ENCODE results near the gene MRPL12. TPM values are rescaled to one million over a fixed set of nuclear protein-coding genes. Genes with fewer than 3 reads are reported as not detected.
A peak's percentile ranks its signal among the peaks of the same experiment; 100 is the strongest.
"Not testable (repeated sequence)": the region's sequence is repeated elsewhere in the genome, so short reads cannot be mapped to it uniquely, and the experiment has no call there.

Gene MRPL12
- total RNA-seq, 1 donor from 2014 or later, result 54.1 TPM

- Mint-ChIP-seq H3K4me3 (no peak overlapping the region), H3K4me1 (no peaks in the 10 kb centered on the region)
- TF ChIP-seq CTCF (IDR thresholded peaks at IDR 0.05; ENCODE audit: unreplicated experiment), result no peak
Measured at GRCh38 chr17:81738801-81739393, 35.7 kb downstream of the MRPL12 start.

DNA sequence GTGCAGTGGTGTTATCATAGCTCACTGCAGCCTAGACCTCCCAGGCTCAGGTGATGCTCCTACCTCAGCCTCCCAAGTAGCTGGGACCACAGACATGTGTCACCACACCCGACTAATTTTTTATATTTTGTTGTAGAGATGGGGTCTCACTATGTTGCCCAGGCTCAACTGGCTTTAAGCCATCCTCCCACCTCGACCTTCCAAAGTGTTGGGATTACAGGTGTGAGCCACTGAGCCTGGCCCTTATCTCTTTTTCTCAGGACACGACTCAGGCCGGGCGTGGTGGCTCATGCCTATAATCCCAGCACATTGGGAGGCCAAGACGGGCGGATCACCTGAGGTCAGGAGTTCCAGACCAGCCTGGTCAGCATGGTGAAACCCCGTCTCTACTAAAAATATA is 36.4 kb downstream of the MRPL12 start:
- peaks cover 11% of the 10 kb centered on the region for H3K27me3 Mint-ChIP-seq (ENCODE audit: low read depth)
- not testable (repeated sequence) for H3K4me1 Mint-ChIP-seq; H3K9me3 Mint-ChIP-seq; H3K4me3 Mint-ChIP-seq; H3K36me3 Mint-ChIP-seq; DNase-seq (ENCODE audit: low spot score in 2 of 2, unreplicated experiment in 2 of 2)
- H3K27ac Mint-ChIP-seq, result peak overlapping the region; percentile 43

More at GRCh38 chr17:81738801-81739393, 35.7 kb downstream of the MRPL12 start:
- no peak overlapping the region for H3K27ac Mint-ChIP-seq
- H3K9me3 Mint-ChIP-seq, result no peaks in the 10 kb centered on the region
- no peaks in the 10 kb centered on the region for H3K36me3 Mint-ChIP-seq
- peaks cover 12% of the 10 kb centered on the region for H3K27me3 Mint-ChIP-seq (ENCODE audit: low read depth)
- no peak for DNase-seq (ENCODE audit: low spot score in 2 of 2, unreplicated experiment in 2 of 2)

DNA sequence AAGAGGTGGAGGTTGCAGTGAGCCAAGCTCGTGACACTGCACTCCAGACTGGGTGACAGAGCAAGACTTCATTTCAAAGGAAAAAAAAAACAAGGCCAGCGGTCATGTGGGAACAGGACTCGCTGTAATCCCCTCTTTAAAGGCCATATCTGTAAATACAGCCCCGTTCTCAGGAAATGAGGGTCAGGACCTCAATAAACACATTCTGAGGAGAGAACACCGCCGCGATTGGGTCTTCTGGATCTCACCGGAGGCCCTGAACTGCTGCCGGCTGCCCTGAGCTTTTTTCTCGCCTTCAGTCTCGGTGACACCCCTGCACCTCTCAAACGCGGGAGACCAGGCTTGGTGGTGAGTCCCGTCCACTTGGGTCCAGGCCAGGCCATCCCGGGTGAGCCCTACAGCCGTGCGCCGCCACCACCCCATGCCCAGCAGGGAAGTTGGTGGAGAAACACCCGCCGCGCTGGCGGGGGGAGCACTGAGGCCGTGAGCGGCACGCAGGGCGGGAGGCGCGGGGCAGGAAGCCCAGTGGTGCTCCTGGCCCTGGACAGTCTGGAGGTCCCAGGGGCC is 37.3 kb downstream of the MRPL12 start:
- H3K4me1 Mint-ChIP-seq, result no peaks in the 10 kb centered on the region
- H3K4me3 Mint-ChIP-seq, result no peak overlapping the region
- no peak overlapping the region for H3K27ac Mint-ChIP-seq
- DNase-seq (ENCODE audit: low spot score in 2 of 2, unreplicated experiment in 2 of 2), result no peak
- no peak for TF ChIP-seq CTCF (IDR thresholded peaks at IDR 0.05; ENCODE audit: unreplicated experiment)
- H3K9me3 Mint-ChIP-seq, result no peaks in the 10 kb centered on the region
- no peaks in the 10 kb centered on the region for H3K36me3 Mint-ChIP-seq
- peaks cover 10% of the 10 kb centered on the region for H3K27me3 Mint-ChIP-seq (ENCODE audit: low read depth)

GRCh38 chr17:81741049-81741593 is 38.0 kb downstream of the MRPL12 start:
- H3K9me3 Mint-ChIP-seq, result no peaks in the 10 kb centered on the region
- H3K36me3 Mint-ChIP-seq, result no peaks in the 10 kb centered on the region
- no peak overlapping the region for H3K27ac Mint-ChIP-seq
- peaks cover 3% of the 10 kb centered on the region for H3K27me3 Mint-ChIP-seq (ENCODE audit: low read depth)
- DNase-seq (ENCODE audit: low spot score in 2 of 2, unreplicated experiment in 2 of 2), result no peak
- no peaks in the 10 kb centered on the region for H3K4me1 Mint-ChIP-seq
- TF ChIP-seq CTCF (IDR thresholded peaks at IDR 0.05; ENCODE audit: unreplicated experiment), result no peak
- H3K4me3 Mint-ChIP-seq, result no peak overlapping the region

DNA sequence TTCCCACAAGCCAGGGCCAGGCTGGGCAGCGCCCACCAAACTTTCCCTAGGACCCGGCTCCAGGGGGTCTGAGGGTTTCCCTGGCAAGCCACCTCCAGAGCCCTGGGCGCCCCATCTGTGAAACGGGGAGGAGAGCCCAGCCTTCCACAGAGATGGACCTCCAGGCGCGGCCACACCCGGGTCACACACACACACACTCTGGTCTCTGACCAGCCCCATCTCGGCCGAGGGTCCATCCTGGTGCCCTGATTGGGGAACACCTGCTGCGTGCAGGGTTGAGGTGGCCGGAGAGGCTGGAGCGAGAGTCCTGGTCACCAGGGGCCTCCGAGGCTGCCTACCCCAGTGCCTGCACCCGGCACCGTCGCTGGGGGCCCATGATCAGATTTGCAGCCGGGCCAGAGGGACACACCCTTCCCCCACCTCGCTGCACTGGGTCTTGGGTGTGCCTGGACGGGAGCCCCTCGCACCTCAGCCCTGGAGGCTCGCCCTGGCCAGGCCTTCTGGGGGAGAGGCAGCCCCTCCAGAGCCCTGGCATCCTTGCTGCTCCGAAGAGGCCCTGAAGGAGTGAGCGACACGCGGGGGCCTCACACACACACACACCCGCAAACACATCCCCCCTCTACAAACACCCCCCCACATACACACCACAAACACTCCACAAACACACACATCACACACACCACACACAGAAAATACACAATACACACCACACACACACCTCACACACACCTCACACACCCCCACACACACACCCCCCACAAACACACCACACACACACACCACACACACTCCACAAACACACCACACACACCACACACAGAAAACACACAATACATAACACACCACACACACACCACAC is 38.7 kb downstream of the MRPL12 start:
- Mint-ChIP-seq H3K36me3 (no peaks in the 10 kb centered on the region), H3K27me3 (ENCODE audit: low read depth) (no peaks in the 10 kb centered on the region), H3K27ac (no peak overlapping the region), H3K9me3 (no peaks in the 10 kb centered on the region), H3K4me3 (no peak overlapping the region), H3K4me1 (no peaks in the 10 kb centered on the region)
- no peak for DNase-seq (ENCODE audit: low spot score in 2 of 2, unreplicated experiment in 2 of 2)
- TF ChIP-seq CTCF (IDR thresholded peaks at IDR 0.05; ENCODE audit: unreplicated experiment), result no peak

Small RNA genes within 50 kb of the gene (microRNA-seq; reads per million reads assigned to microRNA genes)
- gene MIR6786, result 0.88 reads per million

Other genes starting within 250 kb of the MRPL12 start
- 4,391 to 4,678 TPM (median 4,589 TPM) in 3 replicates for gene ACTG1, start 190.6 kb upstream of the MRPL12 start, total RNA-seq
- gene FSCN2, start 175.0 kb upstream of the MRPL12 start, total RNA-seq, result 13.0 to 17.3 TPM (median 13.3 TPM) in 3 replicates
- 35.4 to 37.2 TPM (median 36.0 TPM) in 3 replicates for gene FAAP100, start 151.0 kb upstream of the MRPL12 start, total RNA-seq
- 93.3 to 102 TPM (median 94.5 TPM) in 3 replicates for gene NPLOC4, start 66.3 kb upstream of the MRPL12 start, total RNA-seq
- 2.9 to 3.7 TPM (median 3.1 TPM) in 3 replicates for gene TSPAN10, start 66.2 kb upstream of the MRPL12 start, total RNA-seq
- gene PDE6G, start 46.8 kb upstream of the MRPL12 start, total RNA-seq, result 0.59 to 1.4 TPM (median 1.00 TPM) in 3 replicates
- gene OXLD1, start 36.8 kb upstream of the MRPL12 start, total RNA-seq, result 23.9 to 26.5 TPM (median 25.7 TPM) in 3 replicates
- gene CCDC137, start 36.6 kb upstream of the MRPL12 start, total RNA-seq, result 16.3 to 19.6 TPM (median 17.5 TPM) in 3 replicates
- 42.8 to 44.7 TPM (median 44.5 TPM) in 3 replicates for gene ARL16, start 19.6 kb upstream of the MRPL12 start, total RNA-seq
- gene HGS, start 19.4 kb upstream of the MRPL12 start, total RNA-seq, result 114 to 122 TPM (median 119 TPM) in 3 replicates
- 13.2 to 15.7 TPM (median 15.2 TPM) in 3 replicates for gene SLC25A10, start 8.9 kb downstream of the MRPL12 start, total RNA-seq
- gene GCGR, start 100.8 kb downstream of the MRPL12 start, total RNA-seq, result 0.18 to 0.74 TPM (median 0.66 TPM) in 3 replicates
- 96.2 to 104 TPM (median 103 TPM) in 3 replicates for gene MCRIP1, start 129.9 kb downstream of the MRPL12 start, total RNA-seq
- 0.35 TPM in 1 of 3 replicates, not detected in the others for gene PPP1R27, start 131.7 kb downstream of the MRPL12 start, total RNA-seq
- 405 to 433 TPM (median 421 TPM) in 3 replicates for gene P4HB, start 157.2 kb downstream of the MRPL12 start, total RNA-seq
- 258 to 275 TPM (median 268 TPM) in 3 replicates for gene ARHGDIA, start 168.0 kb downstream of the MRPL12 start, total RNA-seq
- 78.5 to 86.1 TPM (median 79.5 TPM) in 3 replicates for gene ALYREF, start 188.2 kb downstream of the MRPL12 start, total RNA-seq
- 103 to 115 TPM (median 108 TPM) in 3 replicates for gene ANAPC11, start 188.4 kb downstream of the MRPL12 start, total RNA-seq
- 0.75 to 1.7 TPM (median 1.2 TPM) in 3 replicates for gene NPB, start 198.9 kb downstream of the MRPL12 start, total RNA-seq
- 16.8 to 20.5 TPM (median 17.5 TPM) in 3 replicates for gene PCYT2, start 208.0 kb downstream of the MRPL12 start, total RNA-seq
- 18.9 to 22.6 TPM (median 21.3 TPM) in 3 replicates for gene SIRT7, start 214.8 kb downstream of the MRPL12 start, total RNA-seq
- gene MAFG, start 224.4 kb downstream of the MRPL12 start, total RNA-seq, result 23.6 to 25.5 TPM (median 24.1 TPM) in 3 replicates
- gene PYCR1, start 233.9 kb downstream of the MRPL12 start, total RNA-seq, result 91.0 to 108 TPM (median 102 TPM) in 3 replicates
- gene MYADML2, start 243.9 kb downstream of the MRPL12 start, total RNA-seq, result not detected in 3 replicates

Measured in mesothelial cell of epicardium (in vitro differentiated cells).